ENCODE results near the gene ESD.

- no peak for TF ChIP-seq CTCF (conservative IDR thresholded peaks at IDR 0.05)
- no peak for TF ChIP-seq ZFX (IDR thresholded peaks at IDR 0.05)
Observed at GRCh38 chr13:46845146-46845545, 48.2 kb upstream of the ESD start.
